ENCODE results near the gene FNDC3A. TPM values are rescaled to one million over a fixed set of nuclear protein-coding genes. Genes with fewer than 3 reads are reported as not detected.

FNDC3A gene
- total and polyA plus RNA-seq, 9 of the 15 experiments (the other 6 are each of a cell fraction or from before 2014, with no cell fraction given) = 4.1 to 22.0 (median 13.5) TPM

- under 1% methylated on average over 14 of the region's 16 CpGs for WGBS (ENCODE audit: insufficient coverage, low coverage, missing lambda C conversion rate)
- intact Hi-C loops (cut with micrococcal nuclease) = no loop called here
- in situ Hi-C loops (cut with MboI) = no loop called here
- Histone ChIP-seq H3K9ac (ENCODE audit: insufficient read depth in 1 of 2, low read depth in 2 of 2, low read length in 2 of 2) (peak overlapping the region in 1 of 2 experiments; percentile 70; a peak in 2 of 4 replicates), H3K9me1 (ENCODE audit: control insufficient read depth, insufficient read depth, low read length) (no peaks in the 10 kb centered on the region), H3K4me1 (replicated peaks in 1 of 2; ENCODE audit: control insufficient read depth in 2 of 2, insufficient read depth in 2 of 2, low read length in 2 of 2) (no peaks in the 10 kb centered on the region), H3K79me2 (ENCODE audit: control insufficient read depth, insufficient read depth, low read length) (peaks cover 11% of the 10 kb centered on the region), H3K36me3 (ENCODE audit: control insufficient read depth, insufficient read depth, low read length) (0 out of 3 replicates have a peak, but pooled peaks cover 2% of the 10 kb centered on the region), H4K20me1 (replicated peaks; ENCODE audit: control insufficient read depth, insufficient read depth, low read length) (no peaks in the 10 kb centered on the region), H2AFZ (ENCODE audit: low read depth, low read length) (peak overlapping the region; percentile 86), H3K4me3 (peak overlapping the region; percentile 46), H3K27ac (ENCODE audit: extremely low read depth, low read depth, low read length) (peak overlapping the region; percentile 62; the same call in 2 of the 3 replicates), H3K4me2 (ENCODE audit: insufficient read depth, low read length) (peak overlapping the region; percentile 64), H3K9me3 (replicated peaks; ENCODE audit: control insufficient read depth, insufficient read depth, low read depth, low read length) (no peaks in the 10 kb centered on the region), H3K27me3 (ENCODE audit: control insufficient read depth in 2 of 2, insufficient read depth in 2 of 2, low read length in 2 of 2) (no peaks in the 10 kb centered on the region)
- BruUV-seq (replicated peaks) = TSS peak; percentile 89
- peak; percentile 66 to 92 (median 72) for DNase-seq (ENCODE audit: extremely low read depth in 1 of 4, low spot score in 3 of 4)
- ChIA-PET POLR2A (interaction anchor here (0.6 to 1.4 kb wide), 3 partner anchors 8 to 32 kb away, joined by 3 to 6 read pairs (median 3); no protein-coding TSS in a partner anchor), CTCF (ENCODE audit: low intra/inter-chr PET ratio) (no interaction called here)
- FAIRE-seq = peak; percentile 82
- ATAC-seq = peak; percentile 83
- TF ChIP-seq SUPT5H (IDR thresholded peaks at IDR 0.05) = no peak; the same call in 1 of the 2 replicates
- no peak for TF ChIP-seq DNMT1 (IDR thresholded peaks at IDR 0.05)
- TF ChIP-seq EGR1 (conservative IDR thresholded peaks at IDR 0.05) = no peak
- TF ChIP-seq KDM4B (IDR thresholded peaks at IDR 0.05; ENCODE audit: borderline replicate concordance in 2 of 2, low read depth in 1 of 2) = no peak
- TF ChIP-seq ZNF23 (CRISPR knock-in tag; IDR thresholded peaks at IDR 0.05) = no peak
- TF ChIP-seq PHF8 (IDR thresholded peaks at IDR 0.05; ENCODE audit: borderline replicate concordance, low read length) = peak; percentile 15; the same call in 1 of the 2 replicates
- no peak for TF ChIP-seq TGIF2 (CRISPR knock-in tag; IDR thresholded peaks at IDR 0.05)
- no peak for TF ChIP-seq ZNF140 (CRISPR knock-in tag; IDR thresholded peaks at IDR 0.05)
- no peak for TF ChIP-seq E2F3 (CRISPR knock-in tag; IDR thresholded peaks at IDR 0.05)
- TF ChIP-seq ZKSCAN3 (CRISPR knock-in tag; IDR thresholded peaks at IDR 0.05) = no peak
- no peak for TF ChIP-seq ZNF512 (tag; IDR thresholded peaks at IDR 0.05)
- TF ChIP-seq CREB1 (IDR thresholded peaks at IDR 0.05) = no peak
- no peak for TF ChIP-seq CREB1 (CRISPR knock-in tag; IDR thresholded peaks at IDR 0.05)
- TF ChIP-seq, protein P1, sequence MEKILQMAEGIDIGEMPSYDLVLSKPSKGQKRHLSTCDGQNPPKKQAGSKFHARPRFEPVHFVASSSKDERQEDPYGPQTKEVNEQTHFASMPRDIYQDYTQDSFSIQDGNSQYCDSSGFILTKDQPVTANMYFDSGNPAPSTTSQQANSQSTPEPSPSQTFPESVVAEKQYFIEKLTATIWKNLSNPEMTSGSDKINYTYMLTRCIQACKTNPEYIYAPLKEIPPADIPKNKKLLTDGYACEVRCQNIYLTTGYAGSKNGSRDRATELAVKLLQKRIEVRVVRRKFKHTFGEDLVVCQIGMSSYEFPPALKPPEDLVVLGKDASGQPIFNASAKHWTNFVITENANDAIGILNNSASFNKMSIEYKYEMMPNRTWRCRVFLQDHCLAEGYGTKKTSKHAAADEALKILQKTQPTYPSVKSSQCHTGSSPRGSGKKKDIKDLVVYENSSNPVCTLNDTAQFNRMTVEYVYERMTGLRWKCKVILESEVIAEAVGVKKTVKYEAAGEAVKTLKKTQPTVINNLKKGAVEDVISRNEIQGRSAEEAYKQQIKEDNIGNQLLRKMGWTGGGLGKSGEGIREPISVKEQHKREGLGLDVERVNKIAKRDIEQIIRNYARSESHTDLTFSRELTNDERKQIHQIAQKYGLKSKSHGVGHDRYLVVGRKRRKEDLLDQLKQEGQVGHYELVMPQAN (IDR thresholded peaks at IDR 0.05; ENCODE audit: borderline replicate concordance) = peak; percentile 57; the same call in 1 of the 2 replicates
- no peak for TF ChIP-seq FOSL1 (tag; conservative IDR thresholded peaks at IDR 0.05)
- TF ChIP-seq MXI1 (IDR thresholded peaks at IDR 0.05; ENCODE audit: low read depth, low read length) = no peak
- TF ChIP-seq TFE3 (CRISPR knock-in tag; IDR thresholded peaks at IDR 0.05) = peak; percentile 99
- TF ChIP-seq CHD1 (IDR thresholded peaks at IDR 0.05; ENCODE audit: low read length) = no peak
- no peak for TF ChIP-seq DPF2 (IDR thresholded peaks at IDR 0.05)
Measured at GRCh38 chr13:49110122-49110912, 134.6 kb downstream of the FNDC3A start.
